AG04449 (cell line): ENCODE measurements around the gene ZNF296.

Experiments
- CTCF ChIA-PET: fragments of 350-600 bp; formaldehyde crosslinking; extraction: SDS; loops from one replicate; lab custom pipeline; 2021; ENCODE audit warnings: antibody characterized with exemption; lab: Yijun Ruan, JAX
- POLR2A ChIA-PET: fragments of 400-600, 350-600 bp; formaldehyde crosslinking; extraction: SDS; loops from one replicate; lab custom pipeline; 2020; ENCODE audit warnings: antibody characterized with exemption, inconsistent platforms; lab: Yijun Ruan, JAX
- DNase-seq: peaks from one replicate; pipeline ENCODE4 v3.0.0-alpha.2; 2010; ENCODE audit warnings: low read depth, low spot score
- H3K4me3 ChIP-seq: 2 replicates; pipeline ENCODE4 v1.5.1; 2011; ENCODE audit warnings: low read depth, mild to moderate bottlenecking, control low read depth, low read length
- CTCF ChIP-seq: IDR thresholded peaks from one replicate; pipeline ENCODE4 v1.5.1; 2011; ENCODE audit warnings: mild to moderate bottlenecking, moderate library complexity, low read length, control low read depth, inconsistent platforms; ENCODE audit not compliant: insufficient read depth; ENCODE audit errors: missing control alignments

ZNF296 gene

GRCh38 chr19:45096700-45097099 is 20.4 kb upstream of the ZNF296 start:
- ChIA-PET POLR2A (interaction anchor here (1.0 kb wide), 1 partner anchor 206 kb away, joined by 3 read pairs; the partner anchor contains the start of gene TOMM40), CTCF (interaction anchor here (4.7 kb wide), 1 partner anchor 29 kb away, joined by 28 read pairs; no protein-coding TSS in a partner anchor)
- no peak for TF ChIP-seq CTCF
- no peak for DNase-seq
- no peak overlapping the region for H3K4me3 ChIP-seq

GRCh38 chr19:45095496-45096413 is 19.5 kb upstream of the ZNF296 start:
- DNase-seq: no peak
- CTCF ChIA-PET: no interaction called here
- no peak for TF ChIP-seq CTCF
- no peak overlapping the region for H3K4me3 ChIP-seq
- POLR2A ChIA-PET: no interaction called here

DNA sequence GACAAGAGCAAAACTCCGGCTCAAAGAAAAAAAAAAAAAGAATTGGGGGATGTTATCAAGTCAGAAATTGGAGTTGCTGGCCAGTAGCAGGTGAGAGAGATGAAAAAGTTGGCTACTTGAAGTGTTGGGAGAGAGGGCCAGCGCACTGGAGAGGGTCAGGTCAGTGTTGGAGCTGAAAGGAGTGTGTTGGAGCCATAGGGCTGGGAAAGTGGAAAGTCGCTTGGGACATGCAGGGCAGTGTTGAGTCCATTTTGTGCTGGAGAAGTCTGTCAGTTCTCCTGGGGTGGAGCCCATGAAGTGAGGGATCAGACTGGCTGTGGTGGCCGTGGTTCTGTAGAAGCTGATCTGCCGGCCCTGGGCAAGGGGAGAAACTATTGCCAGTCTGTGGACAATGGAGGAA is 18.4 kb upstream of the ZNF296 start:
- CTCF ChIA-PET: no interaction called here
- TF ChIP-seq CTCF: no peak
- peak overlapping the region; percentile 25 for H3K4me3 ChIP-seq
- DNase-seq: no peak
- POLR2A ChIA-PET: no interaction called here

GRCh38 chr19:45094137-45094536 is 17.9 kb upstream of the ZNF296 start:
- H3K4me3 ChIP-seq: peak overlapping the region; percentile 92
- no peak for DNase-seq
- CTCF ChIA-PET: no interaction called here
- TF ChIP-seq CTCF: no peak
- POLR2A ChIA-PET: no interaction called here

DNA sequence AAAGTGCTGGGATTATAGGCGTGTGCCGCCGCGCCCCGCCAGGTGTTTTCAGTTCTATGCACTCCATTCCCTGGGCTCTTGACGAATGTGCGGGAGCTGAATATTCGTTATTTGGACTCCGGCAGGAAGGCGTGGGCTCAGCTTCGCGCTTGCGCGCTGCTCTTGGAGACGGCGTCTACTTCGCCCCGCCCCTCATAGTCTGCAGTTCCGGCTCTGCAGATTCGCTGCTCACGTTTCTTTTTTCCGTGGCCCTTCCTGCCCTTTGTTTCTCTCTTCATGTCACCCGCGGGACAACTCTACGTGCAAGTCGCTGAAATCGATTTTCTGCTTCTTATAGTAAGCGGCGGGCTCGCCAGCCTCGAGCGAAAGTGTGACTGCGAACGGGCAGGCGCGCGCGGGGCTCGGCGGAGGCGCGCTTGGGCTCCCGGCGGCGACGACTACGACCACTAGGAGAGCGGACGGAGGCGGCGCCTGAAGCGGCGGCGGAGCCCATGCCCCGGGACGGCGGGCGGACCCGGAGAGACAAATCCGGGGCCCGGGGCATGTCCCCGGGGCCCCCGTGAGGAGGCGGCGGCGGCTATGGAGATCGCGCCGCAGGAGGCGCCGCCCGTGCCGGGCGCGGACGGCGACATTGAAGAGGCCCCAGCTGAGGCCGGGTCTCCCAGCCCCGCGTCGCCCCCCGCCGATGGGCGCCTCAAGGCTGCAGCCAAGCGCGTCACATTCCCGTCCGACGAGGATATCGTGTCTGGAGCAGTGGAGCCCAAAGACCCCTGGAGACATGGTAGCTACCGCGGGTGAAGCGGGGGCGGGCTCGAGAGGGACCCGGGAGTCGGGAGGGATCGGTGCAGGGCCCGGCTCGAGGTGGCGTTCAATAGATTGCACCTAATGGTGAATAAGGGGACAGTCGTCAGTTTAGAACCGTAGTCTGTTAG is 16.7 kb upstream of the ZNF296 start, which contains the start of gene PPP1R37:
Gene PPP1R37, plus strand, starts transcription at position 433 of the 932 bp plus-strand sequence. Its CDS starts 147 bp downstream, at position 580.
- peak; percentile 53 for TF ChIP-seq CTCF
- peak; percentile 69 for DNase-seq
- ChIA-PET POLR2A (interaction anchor here (0.6 to 2.3 kb wide), 6 partner anchors 14 to 309 kb away, joined by 3 to 16 read pairs (median 4); partner anchors contain the start of genes BLOC1S3, GEMIN7 and TRAPPC6A), CTCF (interaction anchor here (0.7 to 5.1 kb wide), 10 partner anchors 14 to 187 kb away, joined by 3 to 37 read pairs (median 4); partner anchors contain the start of genes BLOC1S3, GEMIN7, TRAPPC6A and ZNF296)
- H3K4me3 ChIP-seq: peak within 1 kb of the TSS; percentile 92
